Measurements from ENCODE around the gene PROSER3.
"Not testable (repeated sequence)": the region's sequence is repeated elsewhere in the genome, so short reads cannot be mapped to it uniquely, and the experiment has no call there.

Gene PROSER3

DNA sequence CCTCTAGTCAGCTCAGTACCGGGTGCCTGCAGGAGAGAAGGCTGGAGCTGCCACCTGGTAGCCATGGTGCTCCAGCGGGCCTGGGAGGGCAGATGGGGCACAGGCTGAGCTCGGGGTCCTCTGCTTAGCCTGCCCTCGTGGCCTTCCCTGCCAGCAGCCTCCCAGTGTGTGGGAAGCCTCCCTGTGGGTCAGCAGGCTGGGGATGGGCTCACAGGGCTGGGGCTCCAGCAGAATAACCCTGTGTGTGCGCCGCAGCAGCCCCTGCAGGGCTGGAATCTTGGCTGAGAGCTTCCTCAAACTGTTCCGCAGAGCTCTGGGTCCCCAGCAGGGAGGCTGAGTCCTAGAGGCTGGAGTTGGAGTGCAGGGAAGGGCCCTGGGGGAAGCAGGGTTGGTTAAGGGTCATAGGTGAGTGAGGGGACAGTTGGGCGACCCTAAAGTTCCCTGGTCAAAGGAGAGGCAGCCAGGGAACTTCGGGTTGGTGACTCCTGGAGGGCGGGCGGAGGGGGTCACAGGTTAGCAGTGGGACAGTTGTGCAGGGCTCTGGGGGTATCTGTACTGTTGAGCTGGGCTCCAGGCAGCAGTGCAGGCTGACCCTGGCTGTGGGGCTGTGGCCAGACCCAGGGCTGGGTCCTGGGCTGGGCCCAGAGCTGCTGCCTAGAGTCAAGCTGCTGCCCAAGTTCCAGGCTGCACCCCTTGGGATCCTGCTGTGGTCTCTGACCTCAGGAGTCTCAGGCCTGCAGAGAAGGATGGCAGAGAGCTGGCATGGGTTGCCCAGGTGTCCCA, 31.4 kb downstream of the PROSER3 start:
- H3K27me3 ChIP-seq (ENCODE audit: control insufficient read depth in 1 of 2, insufficient read depth in 2 of 2, low read length in 2 of 2) = peaks cover 0 to 2% of the 10 kb centered on the region in 2 donors
- H3K9ac ChIP-seq (ENCODE audit: low read length in 2 of 2) = no peak overlapping the region
- no peak overlapping the region for H3K4me3 ChIP-seq (ENCODE audit: low read length in 2 of 2)
- no peaks in the 10 kb centered on the region for H3K36me3 ChIP-seq (ENCODE audit: control insufficient read depth in 2 of 2, insufficient read depth in 2 of 2, low read length in 2 of 2)
- H3K4me1 ChIP-seq (ENCODE audit: control insufficient read depth, insufficient read depth, low read length) = no peaks in the 10 kb centered on the region
- no peak overlapping the region for H3K27ac ChIP-seq (ENCODE audit: low read length)
- H3K9me3 ChIP-seq (ENCODE audit: control insufficient read depth in 2 of 2, low read length in 2 of 2) = no peaks in the 10 kb centered on the region

DNA sequence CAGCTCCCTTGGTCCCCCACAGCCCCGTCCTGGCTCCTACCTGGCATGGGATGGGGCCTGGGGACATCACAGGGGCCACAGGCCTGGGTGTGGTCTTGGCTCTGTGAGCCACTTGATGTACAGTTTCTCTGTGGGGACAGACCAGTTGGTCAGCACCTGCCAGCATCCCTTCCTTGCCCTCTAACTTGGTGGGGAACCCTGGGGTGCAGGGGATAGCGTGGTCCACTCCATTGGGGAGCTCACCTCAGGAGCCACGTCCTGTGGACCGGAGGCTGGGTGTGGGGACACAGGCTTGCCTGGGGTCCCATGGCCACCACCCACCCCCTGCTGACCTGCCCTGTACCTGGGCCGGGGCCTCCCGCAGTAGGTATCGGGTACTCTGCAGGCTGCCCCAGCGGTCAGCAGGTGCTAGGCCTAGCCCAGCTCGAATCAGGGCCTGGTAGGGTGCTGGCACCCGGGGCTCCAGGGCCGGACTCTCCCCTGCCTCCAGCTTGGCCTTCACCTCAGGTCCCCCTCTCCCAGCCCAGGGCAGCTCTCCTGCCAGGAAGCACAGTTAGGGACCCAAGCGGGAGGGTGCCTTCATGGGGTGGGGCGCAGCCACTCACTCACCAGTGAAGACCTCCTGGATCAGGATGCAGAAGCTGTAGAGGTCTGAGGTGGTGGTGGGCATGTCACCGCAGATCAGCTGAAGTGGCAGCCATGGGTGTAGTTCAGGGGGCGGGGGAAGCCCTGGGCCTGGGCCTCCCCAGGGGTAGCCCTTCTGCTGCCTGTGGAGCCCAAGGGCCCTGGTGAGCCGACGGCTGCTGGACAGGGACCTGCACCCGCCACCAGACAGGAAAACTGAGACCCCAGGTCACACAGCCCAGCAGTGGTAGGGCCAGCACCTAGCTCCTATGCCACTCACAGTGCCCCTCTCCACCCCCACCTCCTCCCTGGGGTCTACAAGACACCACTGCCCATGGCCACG, 32.3 kb downstream of the PROSER3 start:
- no peaks in the 10 kb centered on the region for H3K4me1 ChIP-seq (ENCODE audit: control insufficient read depth, insufficient read depth, low read length)

DNA sequence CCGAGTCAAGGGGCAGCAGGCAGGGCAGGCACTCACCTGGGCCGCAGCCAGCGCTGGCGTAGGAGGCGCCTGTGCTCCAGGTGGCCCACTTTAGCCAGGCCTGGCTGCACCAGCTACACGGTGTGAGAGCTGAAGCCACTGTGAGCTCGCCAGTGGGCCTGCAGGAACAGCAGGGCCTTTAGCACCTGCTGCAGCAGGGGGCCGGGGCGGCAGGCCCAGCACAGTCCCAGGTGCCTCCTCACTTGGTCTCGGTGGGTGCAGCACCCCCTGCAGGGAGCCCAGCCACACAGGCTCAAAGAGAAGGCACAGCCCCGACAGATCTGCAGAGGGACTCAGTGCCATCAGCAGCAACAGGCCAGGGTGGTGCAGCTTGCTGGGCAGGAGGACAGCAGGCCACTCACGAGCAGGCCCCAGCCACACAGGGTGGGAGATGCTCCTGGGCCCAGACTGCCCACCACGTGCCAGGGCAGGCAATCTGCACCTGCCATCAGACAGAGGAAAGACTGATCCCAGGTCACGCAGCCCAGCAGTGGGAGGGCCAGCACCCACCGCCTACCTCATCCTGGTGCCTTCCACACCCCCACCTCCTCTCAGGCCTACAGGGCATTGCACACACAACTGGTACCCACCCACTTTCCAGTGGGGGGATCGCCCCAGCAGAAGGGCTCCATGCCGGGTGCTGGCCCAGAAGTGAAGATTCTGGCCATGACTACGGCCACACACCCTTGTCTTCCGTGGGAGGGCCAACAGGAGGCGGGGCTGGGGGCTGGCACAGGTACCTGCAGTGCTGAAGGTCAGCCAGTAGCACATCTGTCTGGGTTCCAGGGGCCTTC, 33.2 kb downstream of the PROSER3 start:
- H3K9me3 ChIP-seq (ENCODE audit: control insufficient read depth in 2 of 2, low read length in 2 of 2) = no peaks in the 10 kb centered on the region

More for the DNA sequence above, 32.3 kb downstream of the PROSER3 start:
- Histone ChIP-seq H3K27ac (ENCODE audit: low read length) (no peak overlapping the region), H3K36me3 (ENCODE audit: control insufficient read depth in 2 of 2, insufficient read depth in 2 of 2, low read length in 2 of 2) (no peaks in the 10 kb centered on the region), H3K9me3 (ENCODE audit: control insufficient read depth in 2 of 2, low read length in 2 of 2) (no peaks in the 10 kb centered on the region), H3K4me3 (ENCODE audit: low read length in 2 of 2) (no peak overlapping the region), H3K9ac (ENCODE audit: low read length in 2 of 2) (no peak overlapping the region), H3K27me3 (ENCODE audit: control insufficient read depth in 1 of 2, insufficient read depth in 2 of 2, low read length in 2 of 2) (peaks cover 0 to 2% of the 10 kb centered on the region in 2 donors)

DNA sequence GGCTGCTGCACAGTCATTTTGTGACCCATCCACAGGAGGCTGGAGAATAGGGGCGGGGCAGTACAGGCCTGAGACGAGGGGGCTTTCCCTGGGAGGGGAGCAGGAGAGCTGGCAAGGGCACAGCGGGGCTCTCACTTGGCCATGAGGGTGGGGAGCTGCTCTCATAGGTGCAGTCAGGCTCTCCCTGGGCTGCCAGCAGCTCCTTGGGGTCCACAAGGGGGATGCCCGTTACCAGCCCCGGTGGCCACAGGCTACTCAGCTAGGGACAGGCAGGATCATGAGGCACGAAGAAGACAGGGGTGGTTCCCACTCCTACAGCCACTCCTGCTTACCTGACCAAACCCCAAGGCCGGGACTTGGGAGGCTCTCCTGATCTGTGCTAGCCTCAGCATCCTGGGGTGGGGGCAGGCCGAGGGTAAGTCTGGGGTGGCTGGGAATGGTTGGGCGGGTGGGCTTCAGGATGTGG, 33.9 kb downstream of the PROSER3 start:
- no peaks in the 10 kb centered on the region for H3K36me3 ChIP-seq (ENCODE audit: control insufficient read depth in 2 of 2, insufficient read depth in 2 of 2, low read length in 2 of 2)
- H3K4me1 ChIP-seq (ENCODE audit: control insufficient read depth, insufficient read depth, low read length) = no peaks in the 10 kb centered on the region
- no peak overlapping the region for H3K4me3 ChIP-seq (ENCODE audit: low read length in 2 of 2)
- H3K9me3 ChIP-seq (ENCODE audit: control insufficient read depth in 2 of 2, low read length in 2 of 2) = no peaks in the 10 kb centered on the region
- peaks cover 6% of the 10 kb centered on the region in 2 donors for H3K27me3 ChIP-seq (ENCODE audit: control insufficient read depth in 1 of 2, insufficient read depth in 2 of 2, low read length in 2 of 2)
- no peak overlapping the region for H3K27ac ChIP-seq (ENCODE audit: low read length)
- H3K9ac ChIP-seq (ENCODE audit: low read length in 2 of 2) = no peak overlapping the region

More for the DNA sequence above, 33.2 kb downstream of the PROSER3 start:
- no peaks in the 10 kb centered on the region for H3K4me1 ChIP-seq (ENCODE audit: control insufficient read depth, insufficient read depth, low read length)
- H3K36me3 ChIP-seq (ENCODE audit: control insufficient read depth in 2 of 2, insufficient read depth in 2 of 2, low read length in 2 of 2) = no peaks in the 10 kb centered on the region
- H3K9ac ChIP-seq (ENCODE audit: low read length in 2 of 2) = no peak overlapping the region
- H3K27ac ChIP-seq (ENCODE audit: low read length) = no peak overlapping the region
- H3K4me3 ChIP-seq (ENCODE audit: low read length in 2 of 2) = no peak overlapping the region
- H3K27me3 ChIP-seq (ENCODE audit: control insufficient read depth in 1 of 2, insufficient read depth in 2 of 2, low read length in 2 of 2) = peaks cover 0 to 2% of the 10 kb centered on the region in 2 donors

DNA sequence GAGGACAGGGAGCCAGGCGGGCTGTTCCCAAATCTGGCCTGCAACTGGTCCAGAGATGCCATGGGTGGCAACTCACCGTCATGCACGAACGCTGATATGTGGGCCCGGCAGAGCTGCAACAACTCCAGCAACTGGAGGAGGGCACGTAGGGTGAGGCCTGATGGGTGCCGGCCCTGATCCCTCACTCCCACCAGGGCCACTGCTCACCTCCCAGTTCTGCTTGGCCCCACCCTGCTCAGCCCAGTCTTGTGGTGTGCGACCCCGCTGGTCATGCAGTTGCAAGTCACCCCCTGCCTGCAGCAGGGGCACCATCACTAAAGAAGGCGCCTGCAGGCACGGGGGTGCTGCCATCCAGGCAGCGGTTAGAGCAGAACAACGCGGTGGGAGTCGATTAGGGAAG, 34.3 kb downstream of the PROSER3 start:
- Histone ChIP-seq H3K4me1 (ENCODE audit: control insufficient read depth, insufficient read depth, low read length) (no peaks in the 10 kb centered on the region), H3K27me3 (ENCODE audit: control insufficient read depth in 1 of 2, insufficient read depth in 2 of 2, low read length in 2 of 2) (peaks cover 10% of the 10 kb centered on the region in 2 donors), H3K9me3 (ENCODE audit: control insufficient read depth in 2 of 2, low read length in 2 of 2) (no peaks in the 10 kb centered on the region), H3K36me3 (ENCODE audit: control insufficient read depth in 2 of 2, insufficient read depth in 2 of 2, low read length in 2 of 2) (no peaks in the 10 kb centered on the region), H3K9ac (ENCODE audit: low read length in 2 of 2) (no peak overlapping the region), H3K4me3 (ENCODE audit: low read length in 2 of 2) (no peak overlapping the region), H3K27ac (ENCODE audit: low read length) (no peak overlapping the region)

DNA sequence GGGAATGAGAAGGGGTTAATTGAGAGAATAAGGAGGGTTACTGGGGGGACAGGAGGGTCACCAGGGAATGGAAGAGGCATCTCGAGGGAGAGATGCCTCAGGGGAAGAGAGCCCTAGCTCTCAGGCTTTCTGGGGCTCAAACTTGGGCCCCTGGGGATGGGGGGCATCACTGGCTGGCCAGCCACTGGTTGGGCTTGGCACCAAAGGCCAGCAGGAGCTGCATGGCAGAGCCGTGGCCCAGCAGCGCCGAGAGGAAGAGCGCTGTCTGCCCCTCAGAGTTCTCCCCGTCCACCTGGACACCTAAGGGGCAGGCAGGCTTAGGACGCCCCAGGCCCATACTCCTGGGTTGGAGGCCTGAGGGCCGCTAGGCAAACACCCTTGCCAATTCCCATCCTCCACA, 34.9 kb downstream of the PROSER3 start:
- Histone ChIP-seq H3K9me3 (ENCODE audit: control insufficient read depth in 2 of 2, low read length in 2 of 2) (no peaks in the 10 kb centered on the region), H3K36me3 (ENCODE audit: control insufficient read depth in 2 of 2, insufficient read depth in 2 of 2, low read length in 2 of 2) (no peaks in the 10 kb centered on the region), H3K4me3 (ENCODE audit: low read length in 2 of 2) (no peak overlapping the region), H3K4me1 (ENCODE audit: control insufficient read depth, insufficient read depth, low read length) (no peaks in the 10 kb centered on the region), H3K9ac (ENCODE audit: low read length in 2 of 2) (no peak overlapping the region), H3K27ac (ENCODE audit: low read length) (no peak overlapping the region), H3K27me3 (ENCODE audit: control insufficient read depth in 1 of 2, insufficient read depth in 2 of 2, low read length in 2 of 2) (peaks cover 14 to 16% of the 10 kb centered on the region in 2 donors)

DNA sequence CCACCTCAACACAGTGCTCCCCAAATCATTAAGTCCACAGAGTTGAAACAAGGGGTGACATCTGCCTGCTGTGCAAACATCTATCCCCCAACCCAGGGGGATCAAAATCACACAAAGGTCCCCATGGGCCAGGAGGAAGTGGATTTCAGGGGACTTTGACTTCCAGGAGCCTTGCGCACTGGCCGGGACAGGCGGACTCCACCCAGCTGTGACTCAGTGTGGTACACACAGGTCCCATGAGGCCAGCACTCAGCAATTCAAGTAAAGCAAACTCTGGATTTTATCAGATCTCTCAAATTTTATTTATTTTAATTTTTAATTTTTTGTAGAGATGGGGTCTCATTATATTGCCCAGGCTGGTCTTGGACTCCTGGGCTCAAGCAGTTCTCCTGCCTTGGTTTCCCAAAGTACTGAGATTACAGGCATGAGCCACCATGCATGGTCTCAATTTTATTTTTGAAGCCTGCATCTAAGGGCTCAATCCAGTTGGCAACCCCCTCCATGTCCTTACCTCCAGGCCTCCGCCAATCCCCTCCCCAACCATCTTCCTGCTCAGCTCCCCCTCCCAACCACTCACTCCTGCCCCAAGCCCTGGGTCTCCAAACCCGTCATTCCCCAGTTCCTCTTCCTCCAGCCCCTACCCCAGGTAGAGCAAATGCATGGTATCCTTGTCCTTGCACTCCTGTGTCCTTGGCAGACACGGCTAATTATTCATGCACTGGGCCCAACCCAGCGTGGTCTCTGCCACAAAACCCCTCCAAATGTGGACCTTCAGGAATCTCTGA, 35.6 kb downstream of the PROSER3 start:
- Histone ChIP-seq H3K27me3 (ENCODE audit: control insufficient read depth in 1 of 2, insufficient read depth in 2 of 2, low read length in 2 of 2) (peaks cover 16 to 17% of the 10 kb centered on the region in 2 donors), H3K4me1 (ENCODE audit: control insufficient read depth, insufficient read depth, low read length) (no peaks in the 10 kb centered on the region), H3K36me3 (ENCODE audit: control insufficient read depth in 2 of 2, insufficient read depth in 2 of 2, low read length in 2 of 2) (no peaks in the 10 kb centered on the region), H3K9ac (ENCODE audit: low read length in 2 of 2) (no peak overlapping the region), H3K27ac (ENCODE audit: low read length) (no peak overlapping the region), H3K4me3 (ENCODE audit: low read length in 2 of 2) (no peak overlapping the region), H3K9me3 (ENCODE audit: control insufficient read depth in 2 of 2, low read length in 2 of 2) (no peaks in the 10 kb centered on the region)

DNA sequence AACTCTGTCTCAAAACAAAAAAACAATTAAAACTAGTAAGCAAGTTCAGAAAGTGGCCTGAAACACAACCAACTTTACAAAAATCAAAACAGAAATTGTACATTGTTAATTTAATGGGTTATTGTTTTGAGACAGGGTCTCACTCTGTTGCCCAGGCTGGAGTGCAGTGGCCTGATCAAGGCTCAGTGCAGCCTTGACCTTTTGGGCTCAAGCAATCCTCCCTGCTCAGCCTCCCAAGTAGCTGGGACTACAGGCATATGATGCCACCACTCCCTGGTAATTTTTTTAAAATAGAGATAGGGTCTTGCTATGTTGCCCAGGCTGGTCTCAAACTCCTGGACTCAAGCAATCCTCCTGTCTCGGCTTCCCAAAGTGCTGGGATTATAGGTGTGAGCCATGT, 37.6 kb downstream of the PROSER3 start:
- not testable (repeated sequence) for H3K27ac ChIP-seq (ENCODE audit: low read length); H3K9me3 ChIP-seq (ENCODE audit: control insufficient read depth in 2 of 2, low read length in 2 of 2); H3K4me1 ChIP-seq (ENCODE audit: control insufficient read depth, insufficient read depth, low read length); H3K36me3 ChIP-seq (ENCODE audit: control insufficient read depth in 2 of 2, insufficient read depth in 2 of 2, low read length in 2 of 2); H3K4me3 ChIP-seq (ENCODE audit: low read length in 2 of 2); H3K9ac ChIP-seq (ENCODE audit: low read length in 2 of 2)
- H3K27me3 ChIP-seq (ENCODE audit: control insufficient read depth in 1 of 2, insufficient read depth in 2 of 2, low read length in 2 of 2) = peaks cover 18% of the 10 kb centered on the region in 2 donors

DNA sequence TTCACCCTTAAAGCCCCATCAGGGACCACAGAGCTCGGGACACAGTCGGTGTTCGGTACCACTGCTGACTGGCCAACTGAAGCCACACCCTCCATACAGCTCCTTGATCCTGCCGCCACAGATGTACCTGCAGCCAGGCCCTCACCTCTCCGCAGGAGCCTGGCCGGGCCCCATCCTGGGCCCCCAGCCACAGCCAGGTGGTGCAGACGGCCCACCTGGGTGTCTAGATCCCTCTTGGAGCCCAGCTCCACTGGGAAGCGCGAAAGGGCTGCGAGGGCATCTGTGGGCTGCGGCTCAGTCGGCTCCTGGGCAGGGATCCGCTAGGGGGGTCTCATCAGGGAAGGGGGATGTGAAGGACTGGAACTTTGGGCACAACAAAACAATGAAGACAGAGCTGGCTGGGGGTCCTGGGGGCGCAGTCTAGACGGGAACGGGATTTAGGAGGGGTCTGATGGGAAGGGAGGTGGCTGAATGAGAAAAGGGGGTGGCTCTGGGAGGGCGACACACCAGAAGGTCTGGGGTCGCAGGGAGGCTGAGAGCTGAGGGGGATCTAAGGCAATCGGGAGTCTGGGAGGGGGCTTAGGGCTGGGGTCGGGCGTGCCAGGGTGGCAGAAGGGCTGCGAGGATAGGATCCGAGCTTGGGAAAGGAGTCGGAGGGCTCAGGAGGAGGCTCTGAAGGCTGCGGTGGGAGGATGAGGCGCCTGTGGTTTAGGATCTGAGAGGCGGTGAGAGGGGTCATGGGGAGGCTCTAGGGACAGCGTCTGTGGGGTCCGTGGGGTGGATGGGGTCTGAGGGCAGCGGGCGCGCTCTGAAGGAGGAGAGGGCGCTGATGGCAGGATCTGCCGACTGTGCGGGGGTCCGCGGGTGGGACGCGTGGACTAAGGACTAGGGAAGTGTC, 38.9 kb downstream of the PROSER3 start:
- Histone ChIP-seq H3K36me3 (ENCODE audit: control insufficient read depth in 2 of 2, insufficient read depth in 2 of 2, low read length in 2 of 2) (no peaks in the 10 kb centered on the region), H3K4me3 (ENCODE audit: low read length in 2 of 2) (no peak overlapping the region), H3K27ac (ENCODE audit: low read length) (no peak overlapping the region), H3K4me1 (ENCODE audit: control insufficient read depth, insufficient read depth, low read length) (no peaks in the 10 kb centered on the region), H3K27me3 (ENCODE audit: control insufficient read depth in 1 of 2, insufficient read depth in 2 of 2, low read length in 2 of 2) (peaks cover 18% of the 10 kb centered on the region in 2 donors), H3K9ac (ENCODE audit: low read length in 2 of 2) (no peak overlapping the region), H3K9me3 (ENCODE audit: control insufficient read depth in 2 of 2, low read length in 2 of 2) (no peaks in the 10 kb centered on the region)

Measured in stomach smooth muscle (tissue), 2 donors.